HG03439 (cell line): ENCODE measurements around the gene GXYLT1.
"Not testable (repeated sequence)": the region's sequence is repeated elsewhere in the genome, so short reads cannot be mapped to it uniquely, and the experiment has no call there.

Experiments
- ATAC-seq: cut with Tn5 transposase; IDR thresholded peaks from one replicate; pipeline ENCODE4 v1.9.1; 2021; ENCODE audit warnings: mild to moderate bottlenecking, moderate library complexity; ENCODE audit not compliant: unreplicated experiment

Gene GXYLT1

GRCh38 chr12:42145552-42146215, 1.0 kb upstream of the GXYLT1 start:
- ATAC-seq: no peak

- no peak for ATAC-seq
Measured at GRCh38 chr12:42145197-42145549, 499 bp upstream of the GXYLT1 start.

- ATAC-seq: no peak
Measured at GRCh38 chr12:42144158-42144407, 591 bp downstream of the GXYLT1 start.

- peak; percentile 3 for ATAC-seq
Measured at GRCh38 chr12:42143452-42144157, 1.1 kb downstream of the GXYLT1 start.

- ATAC-seq: no peak
Measured at GRCh38 chr12:42141981-42142606, 2.6 kb downstream of the GXYLT1 start.

- no peak for ATAC-seq
Measured at GRCh38 chr12:42140901-42141300, 3.8 kb downstream of the GXYLT1 start.

- ATAC-seq: no peak
Measured at GRCh38 chr12:42135259-42135814, 9.3 kb downstream of the GXYLT1 start.

- ATAC-seq: no peak
Measured at GRCh38 chr12:42130672-42131402, 13.8 kb downstream of the GXYLT1 start.

GRCh38 chr12:42129595-42130204, 15.0 kb downstream of the GXYLT1 start:
- no peak for ATAC-seq

GRCh38 chr12:42128888-42129287, 15.8 kb downstream of the GXYLT1 start:
- ATAC-seq: no peak

GRCh38 chr12:42128327-42128726, 16.3 kb downstream of the GXYLT1 start:
- ATAC-seq: no peak

GRCh38 chr12:42126963-42127362, 17.7 kb downstream of the GXYLT1 start:
- no peak for ATAC-seq

GRCh38 chr12:42125388-42125767, 19.3 kb downstream of the GXYLT1 start:
- ATAC-seq: no peak

GRCh38 chr12:42124764-42125387, 19.8 kb downstream of the GXYLT1 start:
- ATAC-seq: no peak

GRCh38 chr12:42119085-42119633, 25.5 kb downstream of the GXYLT1 start:
- ATAC-seq: no peak

GRCh38 chr12:42118136-42118879, 26.4 kb downstream of the GXYLT1 start:
- no peak for ATAC-seq

GRCh38 chr12:42109031-42109430, 35.6 kb downstream of the GXYLT1 start:
- ATAC-seq: no peak

GRCh38 chr12:42106791-42107190, 37.9 kb downstream of the GXYLT1 start:
- ATAC-seq: not testable (repeated sequence)

GRCh38 chr12:42104784-42105183, 39.9 kb downstream of the GXYLT1 start:
- no peak for ATAC-seq

GRCh38 chr12:42104087-42104486, 40.6 kb downstream of the GXYLT1 start:
- no peak for ATAC-seq
